Stimulated activated CD4-positive, alpha-beta T cell treated with anti-CD3 and anti-CD28 coated beads, Interleukin-4, amount 100 ng/mL, for 1 hour (primary cell): ENCODE data around the gene FAP.

ENCODE experiments used
- DNase-seq: peaks from one replicate; pipeline ENCODE4 v3.0.0-alpha.2; 2020

FAP gene

GRCh38 chr2:162243294-162243693, at the start of gene FAP:
Gene FAP (minus strand): TSS chr2:162243445. CDS start chr2:162243327, 118 bp downstream.
- DNase-seq, result no peak

DNA sequence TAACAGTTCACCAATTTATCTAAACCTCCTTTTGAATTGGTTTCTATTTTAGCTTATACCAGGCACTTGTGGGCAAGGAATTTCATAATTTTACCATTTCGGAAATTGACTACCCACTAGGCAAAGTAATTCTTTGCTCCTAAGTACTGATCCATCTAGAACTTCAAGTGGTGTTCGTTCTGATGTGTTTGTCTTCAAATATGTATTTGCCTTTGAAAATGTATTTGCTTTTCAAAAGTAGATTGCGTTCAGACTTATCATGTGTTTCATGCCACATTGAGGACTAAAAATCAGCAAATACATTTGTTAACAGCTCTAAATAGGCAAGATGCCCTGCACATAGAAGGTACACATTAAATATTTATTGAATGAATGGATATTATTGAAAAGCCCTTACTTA, 48.5 kb upstream of the FAP start:
- no peak for DNase-seq

DNA sequence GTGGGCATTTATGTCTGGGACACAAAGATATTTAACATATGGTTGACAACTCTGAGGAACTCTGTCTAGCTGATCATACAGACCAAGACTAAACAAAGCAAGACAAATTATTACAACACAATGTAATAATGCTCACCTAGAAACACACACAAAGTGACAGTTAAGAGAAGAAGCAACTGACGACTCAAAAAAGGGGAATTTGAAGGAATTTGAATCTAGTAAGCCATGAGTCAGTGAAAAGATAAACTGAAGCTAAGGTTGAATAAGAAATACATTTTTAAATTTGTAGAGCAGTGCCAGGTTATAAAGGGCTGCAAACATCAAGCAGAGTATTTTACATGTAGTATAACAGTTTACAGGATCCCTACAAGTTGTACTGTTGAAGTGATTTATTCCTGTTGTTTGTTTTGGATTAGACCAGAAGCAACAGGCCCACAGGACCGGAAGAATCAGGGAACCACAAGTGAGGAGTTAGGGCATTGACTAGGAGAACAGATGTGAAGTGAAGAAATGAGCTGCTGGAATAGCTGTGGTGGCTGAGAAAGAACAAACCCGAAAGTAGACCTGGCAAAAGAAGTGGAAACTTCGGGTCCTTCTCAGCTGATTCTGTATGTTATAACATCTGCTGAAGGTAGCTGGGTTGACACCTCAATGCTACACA, 39.6 kb upstream of the FAP start:
- DNase-seq, result no peak

DNA sequence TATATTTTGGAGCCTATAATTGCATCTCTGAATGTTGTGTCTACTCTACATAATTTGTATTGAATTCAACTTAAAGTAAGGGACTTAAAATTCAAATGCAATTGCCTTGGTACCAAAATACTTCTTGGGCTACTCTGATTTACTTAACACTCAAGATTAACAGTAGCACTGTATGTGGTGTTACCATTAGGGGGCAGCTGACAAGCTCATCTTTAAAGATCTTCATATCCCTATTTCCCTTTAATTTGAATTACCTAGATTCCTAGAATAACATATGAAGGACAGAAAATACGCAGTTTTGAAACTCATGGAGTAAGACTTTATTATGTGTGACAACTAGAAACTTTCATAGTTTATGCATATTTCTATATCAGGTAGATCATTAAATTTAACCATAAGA, 37.4 kb upstream of the FAP start:
- DNase-seq, result no peak

DNA sequence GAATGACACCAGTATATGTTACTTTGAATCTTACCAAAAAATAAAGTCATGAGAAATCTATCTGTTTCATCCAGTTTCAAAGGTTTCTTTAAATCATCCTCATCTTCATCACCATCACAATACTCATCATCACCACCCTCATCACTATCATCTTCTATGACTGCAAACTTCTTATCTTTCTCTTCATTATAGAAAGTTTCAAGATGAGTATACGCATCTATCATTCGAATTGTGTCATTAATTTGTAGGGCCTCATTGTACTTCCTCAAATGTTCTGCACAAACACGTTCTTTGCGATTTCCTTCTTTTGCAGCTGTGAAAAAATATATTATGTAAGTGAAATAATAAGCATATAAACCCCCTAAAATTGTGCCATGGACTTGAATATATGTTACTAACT, 34.1 kb upstream of the FAP start:
- DNase-seq, result no peak

DNA sequence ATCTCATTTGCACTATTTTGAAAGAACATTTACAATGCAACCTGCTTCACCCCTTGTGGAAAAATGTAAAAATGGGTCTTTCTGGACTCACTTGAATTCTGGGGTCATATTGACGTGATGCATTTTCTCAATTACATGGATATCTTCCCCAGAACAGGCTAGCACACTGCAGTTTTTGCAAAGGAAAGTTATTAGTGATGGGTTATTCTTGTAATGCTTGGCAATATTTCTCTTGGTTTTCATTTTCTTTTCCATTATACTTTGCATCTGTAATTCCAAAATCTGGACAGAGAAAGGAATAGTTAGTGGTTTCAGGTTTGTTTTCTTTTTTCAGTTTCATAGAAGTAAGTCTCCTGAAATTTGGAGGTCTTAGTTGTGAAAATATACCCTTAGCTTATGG, 24.8 kb upstream of the FAP start:
- DNase-seq, result no peak

GRCh38 chr2:162267496-162267895, 24.3 kb upstream of the FAP start:
- no peak for DNase-seq

DNA sequence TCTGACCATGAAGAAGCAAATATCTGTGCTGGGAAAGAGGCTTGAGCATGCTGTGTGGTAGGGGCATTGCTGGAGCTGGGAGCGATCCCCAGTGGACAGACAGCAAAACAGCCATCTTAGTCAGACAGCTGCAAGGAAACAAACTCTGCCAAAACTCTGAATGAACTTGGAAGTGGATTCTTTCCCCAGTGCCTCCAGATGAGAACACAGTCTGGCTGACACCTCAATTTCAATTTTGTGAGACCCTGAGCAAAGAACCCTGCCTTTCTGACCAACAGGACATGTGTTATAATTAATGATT, 23.2 kb upstream of the FAP start:
- no peak for DNase-seq

- DNase-seq, result no peak
These were observed 22.6 kb upstream of the FAP start for GRCh38 chr2:162265666-162266459.

GRCh38 chr2:162261032-162261945, 18.0 kb upstream of the FAP start:
- DNase-seq, result no peak

GRCh38 chr2:162258686-162259085, 15.4 kb upstream of the FAP start:
- no peak for DNase-seq

- no peak for DNase-seq
These were observed 14.9 kb upstream of the FAP start for GRCh38 chr2:162258169-162258568.

DNA sequence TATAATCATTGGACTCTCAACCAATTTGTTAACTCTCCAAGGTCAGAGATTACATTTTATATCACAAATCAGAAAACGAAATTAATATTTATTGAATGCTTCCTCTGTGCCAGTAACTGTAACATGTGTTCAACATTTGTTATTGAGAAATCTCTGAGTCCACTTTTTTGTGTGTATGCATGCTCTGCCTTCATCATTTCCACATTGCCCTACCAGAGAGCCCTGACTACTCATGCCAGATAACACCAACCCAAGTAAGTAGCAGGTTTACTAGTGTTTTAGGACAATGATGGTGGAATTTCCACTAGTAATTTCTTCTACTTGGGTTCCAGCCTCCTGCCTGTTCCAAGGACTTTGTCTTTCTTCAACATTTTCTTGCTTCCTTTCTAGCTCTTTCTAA, 14.2 kb upstream of the FAP start:
- DNase-seq, result no peak

GRCh38 chr2:162256591-162256991, 13.3 kb upstream of the FAP start:
- DNase-seq, result no peak

- no peak for DNase-seq
These were observed 11.1 kb upstream of the FAP start for GRCh38 chr2:162254236-162254871.

DNA sequence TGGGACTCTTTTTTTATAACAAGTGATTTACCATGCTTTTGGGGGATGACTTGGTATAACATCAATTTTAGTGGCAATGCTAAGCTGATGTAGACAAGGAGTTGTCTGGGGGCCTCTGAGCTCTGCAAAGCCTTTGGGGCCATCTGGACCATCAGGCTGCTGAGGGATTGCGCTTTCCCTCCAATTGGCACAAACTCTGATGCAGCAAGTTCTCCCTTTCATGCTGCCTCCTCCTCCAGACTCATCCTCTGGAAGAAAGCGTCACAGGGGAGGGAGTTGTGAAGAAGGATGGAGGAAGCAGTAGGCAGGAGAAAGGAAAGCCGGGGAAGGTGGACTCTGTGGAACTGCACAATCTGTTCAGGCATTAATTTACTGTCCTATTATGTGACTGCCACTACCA, 10.2 kb upstream of the FAP start:
- DNase-seq, result no peak

GRCh38 chr2:162252153-162252552, 8.9 kb upstream of the FAP start:
- no peak for DNase-seq

DNA sequence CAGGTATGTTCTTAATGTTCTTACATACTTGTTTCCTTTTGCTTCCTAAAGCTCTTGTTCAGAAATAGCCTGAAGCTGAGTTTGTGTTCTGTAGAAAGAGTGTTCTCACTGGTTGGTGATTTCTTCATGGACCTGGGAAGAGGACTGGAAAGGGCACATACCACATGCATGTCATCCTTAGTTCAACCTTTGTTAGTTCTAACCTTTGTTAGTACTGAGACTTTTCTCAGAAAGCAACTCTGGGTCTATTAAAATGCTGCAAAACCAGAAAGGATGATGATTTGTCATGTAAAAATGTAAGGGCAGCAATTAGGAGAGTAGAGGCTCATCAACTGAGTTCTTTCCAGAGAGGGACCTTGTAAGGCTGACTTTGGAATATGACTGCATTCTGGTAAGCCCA, 2.5 kb upstream of the FAP start:
- DNase-seq, result no peak

DNA sequence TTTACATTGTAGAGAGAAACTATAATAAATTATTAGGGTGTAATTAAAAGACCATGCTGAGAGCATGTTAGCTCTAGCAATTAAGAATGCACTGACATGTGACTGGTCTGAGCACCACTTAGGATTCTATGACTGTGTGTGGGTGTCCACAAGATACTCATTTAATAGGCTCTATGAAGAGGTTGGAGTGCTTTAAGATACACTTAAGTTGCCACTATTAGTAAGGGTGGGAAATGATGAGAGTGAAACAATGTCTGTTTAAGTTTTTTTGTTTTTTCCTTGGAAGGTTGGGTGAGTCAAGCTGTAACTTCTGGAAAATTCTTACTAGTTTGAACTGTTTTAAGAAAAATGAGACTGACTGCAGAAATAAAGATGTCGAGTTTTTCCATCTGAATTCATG, 1.8 kb upstream of the FAP start:
- no peak for DNase-seq

GRCh38 chr2:162244541-162245031, 1.3 kb upstream of the FAP start:
- no peak for DNase-seq

- DNase-seq, result no peak
These were observed 470 bp upstream of the FAP start for GRCh38 chr2:162243715-162244114.

DNA sequence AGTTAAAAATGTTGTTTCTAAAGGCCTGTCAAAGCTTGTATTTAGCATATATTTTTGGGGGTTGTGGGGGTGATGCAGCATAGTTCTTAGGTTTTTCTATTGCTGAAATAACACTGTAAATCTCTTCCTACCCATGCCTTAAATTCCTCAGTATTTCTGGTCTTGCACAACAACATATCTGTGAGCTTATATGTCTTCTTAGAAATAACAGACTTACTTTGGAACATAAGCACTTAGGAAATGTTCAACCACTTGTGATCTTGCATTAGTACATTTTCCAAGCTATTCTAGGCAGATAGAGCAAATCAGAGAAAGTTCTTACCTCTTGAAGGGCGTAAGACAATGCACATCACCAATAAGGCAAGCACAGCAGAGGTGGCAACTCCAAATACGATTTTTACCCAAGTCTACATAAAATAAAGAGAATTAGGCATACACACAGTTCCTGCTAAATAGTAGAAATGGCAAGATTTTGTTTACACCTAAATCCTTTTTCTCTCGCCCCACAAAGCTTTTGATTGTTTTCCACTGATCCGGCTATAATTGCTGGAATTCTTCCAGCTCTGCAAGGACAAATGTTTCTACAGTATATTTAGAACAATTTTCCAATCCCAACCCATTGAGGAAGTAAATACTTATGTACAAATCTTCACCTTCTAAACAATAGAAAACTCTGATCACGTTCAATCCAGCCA, 512 bp downstream of the FAP start:
- DNase-seq, result no peak

DNA sequence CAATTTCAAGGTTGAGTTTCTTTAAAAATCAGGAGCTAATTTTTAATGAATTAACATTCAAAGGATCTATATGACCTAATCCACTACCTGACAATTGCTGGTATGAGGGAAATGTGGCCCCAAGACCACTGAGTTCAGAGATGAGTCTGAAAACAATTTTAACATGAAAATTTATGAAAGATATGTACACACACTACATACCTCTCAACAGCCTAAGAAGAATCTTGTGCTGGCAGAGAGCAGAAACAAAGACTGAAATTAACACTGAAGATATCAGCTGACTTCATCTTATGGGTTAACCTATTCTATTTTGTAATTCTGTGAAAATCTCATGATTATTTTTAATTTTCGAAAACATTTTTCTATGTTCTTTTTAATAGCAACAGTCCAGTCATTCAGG, 1.7 kb downstream of the FAP start:
- DNase-seq, result no peak
